Neural progenitor cell (in vitro differentiated cells): ENCODE results near the gene CRYBG3. TPM values are rescaled to one million over a fixed set of nuclear protein-coding genes. Genes with fewer than 3 reads are reported as not detected.

Experiments used
- DNase-seq: peaks from one replicate; pipeline ENCODE4 v3.0.0-alpha.2; 2016; ENCODE audit warnings: low spot score
- H2AFZ ChIP-seq: fragments of 200-600 bp; sonication (generic); replicated peaks from 2 replicates; pipeline ENCODE4 v1.6.1; 2016; ENCODE audit warnings: antibody characterized with exemption
- H3F3A ChIP-seq: fragments of 200-600 bp; sonication (generic); 2 replicates; pipeline ENCODE4 v1.6.1; 2016; ENCODE audit warnings: antibody characterized with exemption, low read depth
- H3K27ac ChIP-seq: fragments of 200-600 bp; sonication (generic); 2 replicates; pipeline ENCODE4 v1.5.1; 2016; ENCODE audit warnings: mild to moderate bottlenecking
- H3K27me3 ChIP-seq: fragments of 200-600 bp; sonication (generic); 2 replicates; pipeline ENCODE4 v1.6.1; 2016; ENCODE audit warnings: mild to moderate bottlenecking, moderate library complexity
- H3K36me3 ChIP-seq: fragments of 200-600 bp; sonication (generic); 2 replicates; pipeline ENCODE4 v1.5.1; 2016
- H3K4me1 ChIP-seq: fragments of 200-600 bp; sonication (generic); 2 replicates; pipeline ENCODE4 v1.6.1; 2016; ENCODE audit warnings: mixed run types
- H3K4me2 ChIP-seq: fragments of 200-600 bp; sonication (generic); 2 replicates; pipeline ENCODE4 v1.6.1; 2016
- H3K4me3 ChIP-seq: fragments of 200-600 bp; sonication (generic); 2 replicates; pipeline ENCODE4 v1.5.1; 2016
- H3K79me2 ChIP-seq: fragments of 200-600 bp; sonication (generic); 2 replicates; pipeline ENCODE4 v1.6.1; 2016; ENCODE audit warnings: low read depth
- H3K9ac ChIP-seq: fragments of 200-600 bp; sonication (generic); 2 replicates; pipeline ENCODE4 v1.6.1; 2016
- H3K9me3 ChIP-seq: fragments of 200-600 bp; sonication (generic); 2 replicates; pipeline ENCODE4 v1.5.1; 2016; ENCODE audit warnings: low read depth
- H4K20me1 ChIP-seq: fragments of 200-600 bp; sonication (generic); 2 replicates; pipeline ENCODE4 v1.6.1; 2016; ENCODE audit warnings: low read depth
- H3K27ac Mint-ChIP-seq: 3 replicates; pipeline ENCODE4 v1.8.0; 2021; ENCODE audit warnings: mixed read lengths
- H3K27me3 Mint-ChIP-seq: 2 replicates; pipeline ENCODE4 v1.8.0; 2022; ENCODE audit warnings: low read depth, mild to moderate bottlenecking, inconsistent platforms, moderate library complexity, mixed read lengths; ENCODE audit not compliant: insufficient read depth
- H3K36me3 Mint-ChIP-seq: 3 replicates; pipeline ENCODE4 v1.8.0; 2021; ENCODE audit warnings: mixed read lengths
- H3K4me1 Mint-ChIP-seq: 3 replicates; pipeline ENCODE4 v1.8.0; 2021; ENCODE audit warnings: mixed read lengths
- H3K4me3 Mint-ChIP-seq: 3 replicates; pipeline ENCODE4 v1.8.0; 2021; ENCODE audit warnings: mild to moderate bottlenecking, moderate library complexity, mixed read lengths
- H3K9me3 Mint-ChIP-seq: 3 replicates; pipeline ENCODE4 v1.8.0; 2020; ENCODE audit warnings: mixed read lengths
- CTCF ChIP-seq: fragments of 200-600 bp; sonication (generic); IDR thresholded peaks from 2 replicates; pipeline ENCODE4 v1.5.1; 2017; ENCODE audit warnings: antibody characterized with exemption, mild to moderate bottlenecking
- EZH2 ChIP-seq: fragments of 200-600 bp; sonication (generic); IDR thresholded peaks from 2 replicates; pipeline ENCODE4 v1.6.1; 2017; ENCODE audit warnings: antibody characterized with exemption, mild to moderate bottlenecking, moderate library complexity
- EZH2phosphoT487 ChIP-seq: fragments of 200-600 bp; sonication (generic); IDR thresholded peaks from 2 replicates; pipeline ENCODE4 v1.6.1; 2017; ENCODE audit warnings: antibody characterized with exemption
- total RNA-seq: library from RNA; depleted of rRNA; stranded (reverse); fragments of >200 nt; gene quantifications from 2 replicates; pipeline ENCODE4 v1.2.3, GENCODE V29; 2015; ENCODE audit warnings: low replicate concordance

Gene CRYBG3
- total RNA-seq, 1 donor from 2014 or later = 12.3 TPM

- no peak for TF ChIP-seq EZH2
- Mint-ChIP-seq H3K4me1 (peaks cover 5% of the 10 kb centered on the region), H3K27me3 (peaks cover 7% of the 10 kb centered on the region), H3K36me3 (no peaks in the 10 kb centered on the region), H3K9me3 (no peaks in the 10 kb centered on the region), H3K27ac (no peak overlapping the region), H3K4me3 (no peak overlapping the region)
- Histone ChIP-seq H4K20me1 (no peaks in the 10 kb centered on the region), H3K79me2 (no peaks in the 10 kb centered on the region), H2AFZ (no peak overlapping the region), H3K4me1 (no peaks in the 10 kb centered on the region), H3K36me3 (no peaks in the 10 kb centered on the region), H3K27ac (no peak overlapping the region), H3K4me3 (no peak overlapping the region), H3K4me2 (no peak overlapping the region), H3K9me3 (no peaks in the 10 kb centered on the region), H3F3A (peaks cover 11% of the 10 kb centered on the region), H3K27me3 (peaks cover 30% of the 10 kb centered on the region), H3K9ac (no peak overlapping the region)
- no peak for DNase-seq
These were observed 3.8 kb upstream of the CRYBG3 start for GRCh38 chr3:97817965-97818364.

GRCh38 chr3:97820780-97821179 lies 1.0 kb upstream of the CRYBG3 start:
- H3F3A ChIP-seq = peaks cover 11% of the 10 kb centered on the region
- no peak overlapping the region for H3K4me3 ChIP-seq
- no peaks in the 10 kb centered on the region for H3K9me3 ChIP-seq
- no peak overlapping the region for H3K9ac ChIP-seq
- no peak overlapping the region for H3K27ac Mint-ChIP-seq
- no peak overlapping the region for H2AFZ ChIP-seq
- peak overlapping the region; percentile 97 for H3K4me3 Mint-ChIP-seq
- H4K20me1 ChIP-seq = peaks cover 14% of the 10 kb centered on the region
- H3K36me3 ChIP-seq = no peaks in the 10 kb centered on the region
- H3K4me1 Mint-ChIP-seq = peaks cover 16% of the 10 kb centered on the region
- H3K9me3 Mint-ChIP-seq = no peaks in the 10 kb centered on the region
- no peak for TF ChIP-seq EZH2
- TF ChIP-seq EZH2phosphoT487 = no peak
- TF ChIP-seq CTCF = no peak
- H3K36me3 Mint-ChIP-seq = no peaks in the 10 kb centered on the region
- H3K4me1 ChIP-seq = peaks cover 9% of the 10 kb centered on the region
- DNase-seq = no peak
- H3K27ac ChIP-seq = no peak overlapping the region
- peaks cover 9% of the 10 kb centered on the region for H3K27me3 Mint-ChIP-seq
- H3K27me3 ChIP-seq = peaks cover 43% of the 10 kb centered on the region
- H3K79me2 ChIP-seq = no peaks in the 10 kb centered on the region
- H3K4me2 ChIP-seq = peak overlapping the region; percentile 89

- H3K27me3 ChIP-seq = peaks cover 43% of the 10 kb centered on the region
- Mint-ChIP-seq H3K9me3 (no peaks in the 10 kb centered on the region), H3K27me3 (peaks cover 9% of the 10 kb centered on the region), H3K36me3 (no peaks in the 10 kb centered on the region), H3K4me3 (peak overlapping the region; percentile 97), H3K27ac (peak overlapping the region; percentile 25), H3K4me1 (peaks cover 16% of the 10 kb centered on the region)
- H3K36me3 ChIP-seq = no peaks in the 10 kb centered on the region
- H3K4me2 ChIP-seq = peak overlapping the region; percentile 89
- peaks cover 18% of the 10 kb centered on the region for H4K20me1 ChIP-seq
- H3K4me1 ChIP-seq = peaks cover 9% of the 10 kb centered on the region
- peak overlapping the region; percentile 55 for H3K4me3 ChIP-seq
- DNase-seq = no peak
- TF ChIP-seq CTCF (no peak), EZH2 (peak; percentile 54), EZH2phosphoT487 (no peak)
- no peak overlapping the region for H3K27ac ChIP-seq
- H2AFZ ChIP-seq = peak overlapping the region; percentile 99
- no peak overlapping the region for H3K9ac ChIP-seq
- no peaks in the 10 kb centered on the region for H3K79me2 ChIP-seq
- no peaks in the 10 kb centered on the region for H3K9me3 ChIP-seq
- H3F3A ChIP-seq = peaks cover 11% of the 10 kb centered on the region
These were observed 481 bp upstream of the CRYBG3 start for GRCh38 chr3:97821287-97821773.

GRCh38 chr3:97822359-97822775 lies 556 bp downstream of the CRYBG3 start:
- peaks cover 18% of the 10 kb centered on the region for H4K20me1 ChIP-seq
- H3K36me3 ChIP-seq = no peaks in the 10 kb centered on the region
- DNase-seq = peak; percentile 61
- H2AFZ ChIP-seq = peak overlapping the region; percentile 62
- H3K4me2 ChIP-seq = peak overlapping the region; percentile 89
- TF ChIP-seq EZH2 = no peak
- no peak for TF ChIP-seq EZH2phosphoT487
- TF ChIP-seq CTCF = no peak
- Mint-ChIP-seq H3K4me3 (peak overlapping the region; percentile 97), H3K4me1 (peaks cover 14% of the 10 kb centered on the region), H3K27me3 (peaks cover 9% of the 10 kb centered on the region), H3K36me3 (no peaks in the 10 kb centered on the region), H3K27ac (peak overlapping the region; percentile 65), H3K9me3 (no peaks in the 10 kb centered on the region)
- peaks cover 43% of the 10 kb centered on the region for H3K27me3 ChIP-seq
- H3K9ac ChIP-seq = no peak overlapping the region
- peaks cover 11% of the 10 kb centered on the region for H3F3A ChIP-seq
- peaks cover 9% of the 10 kb centered on the region for H3K4me1 ChIP-seq
- no peaks in the 10 kb centered on the region for H3K79me2 ChIP-seq
- no peaks in the 10 kb centered on the region for H3K9me3 ChIP-seq
- peak overlapping the region; percentile 55 for H3K4me3 ChIP-seq
- no peak overlapping the region for H3K27ac ChIP-seq
